GM12878 (cell line): ENCODE measurements around the gene EFTUD2. TPM values are rescaled to one million over a fixed set of nuclear protein-coding genes. Genes with fewer than 3 reads are reported as not detected.
"Not testable (repeated sequence)": the region's sequence is repeated elsewhere in the genome, so short reads cannot be mapped to it uniquely, and the experiment has no call there.

Experiments used
- ATAC-seq: fragments of 200-7000 bp; cut with Tn5 transposase; 3 replicates; pipeline ENCODE4 v1.9.1; 2020; ENCODE audit warnings: mild to moderate bottlenecking, moderate library complexity
- BruUV-seq: library from RNA; stranded (reverse); fragments of 400-500 nt; replicated peaks from 2 replicates; lab custom pipeline; 2021; lab: Mats Ljungman, UMichigan
- CTCF ChIA-PET: fragments of 300-600 bp; sonication (Branson Sonifier 250); formaldehyde crosslinking; extraction: SDS; loops from one replicate; lab custom pipeline; 2021; ENCODE audit warnings: inconsistent platforms; lab: Yijun Ruan, JAX
- POLR2A ChIA-PET: fragments of 350-600 bp; formaldehyde crosslinking; extraction: SDS; loops from one replicate; lab custom pipeline; 2021; ENCODE audit warnings: inconsistent platforms; lab: Charles Lee
- RAD21 ChIA-PET: fragments of 300-600 bp; sonication (Branson Sonifier 250); formaldehyde crosslinking; loops from one replicate; lab custom pipeline; 2023; ENCODE audit warnings: antibody characterized with exemption; ENCODE audit not compliant: unreplicated experiment; lab: Charles Lee
- SMC1A ChIA-PET: fragments of 300-600 bp; sonication (Branson Sonifier 250); formaldehyde crosslinking; loops from one replicate; lab custom pipeline; 2023; ENCODE audit not compliant: unreplicated experiment, uncharacterized antibody; lab: Charles Lee
- DNase-seq: peaks from one replicate; pipeline ENCODE4 v3.0.0-alpha.2; 2011; ENCODE audit warnings: low read depth, low spot score
- FAIRE-seq: peaks from 3 replicates; lab custom pipeline; 2011; peaks lifted over from hg19 to GRCh38; lab: Jason Lieb, UNC
- H2AFZ ChIP-seq: 2 replicates; pipeline ENCODE4 v1.6.0; 2011; ENCODE audit warnings: low read depth, low read length, control low read depth; ENCODE audit not compliant: control insufficient read depth
- H3K27ac ChIP-seq: 2 replicates; pipeline ENCODE4 v1.5.1; 2011; ENCODE audit warnings: control low read depth; ENCODE audit not compliant: control insufficient read depth, insufficient read depth
- H3K27me3 ChIP-seq, 2 experiments: replicated peaks in 1 of 2; 2 replicates each; pipeline versions ENCODE4 v1.6.0 to v1.6.1; 2011; ENCODE audit warnings: low read length in 1 of 2; ENCODE audit not compliant: control insufficient read depth in 2 of 2, insufficient read depth in 2 of 2
- H3K36me3 ChIP-seq, 2 experiments: 2 replicates each; pipeline ENCODE4 v1.5.1; 2011; ENCODE audit warnings: low read length in 1 of 2; ENCODE audit not compliant: control insufficient read depth in 2 of 2, insufficient read depth in 2 of 2
- H3K4me1 ChIP-seq: 2 replicates; pipeline ENCODE4 v1.6.1; 2011; ENCODE audit warnings: mild to moderate bottlenecking, low read length, moderate library complexity, mixed read lengths; ENCODE audit not compliant: control insufficient read depth, insufficient read depth
- H3K4me2 ChIP-seq: 2 replicates; pipeline ENCODE4 v1.6.0; 2011; ENCODE audit warnings: control low read depth; ENCODE audit not compliant: control insufficient read depth, insufficient read depth
- H3K4me3 ChIP-seq: fragments of 200-600 bp; sonication (generic); 2 replicates; pipeline ENCODE4 v1.5.1; 2016
- H3K79me2 ChIP-seq: 2 replicates; pipeline ENCODE4 v1.6.0; 2011; ENCODE audit warnings: low read length; ENCODE audit not compliant: control insufficient read depth, insufficient read depth
- H3K9ac ChIP-seq: 2 replicates; pipeline ENCODE4 v1.8.0; 2011; ENCODE audit warnings: low read length, control low read depth, mixed read lengths; ENCODE audit not compliant: control insufficient read depth, insufficient read depth
- H3K9me3 ChIP-seq: replicated peaks from 3 replicates; pipeline ENCODE4 v1.5.1; 2011; ENCODE audit warnings: mild to moderate bottlenecking, low read length; ENCODE audit not compliant: control insufficient read depth, insufficient read depth
- H4K20me1 ChIP-seq: 2 replicates; pipeline ENCODE4 v1.6.0; 2011; ENCODE audit not compliant: control insufficient read depth, insufficient read depth
- CBX5 ChIP-seq: sonication (generic); IDR thresholded peaks from 2 replicates; pipeline ENCODE4 v1.6.1; 2016; ENCODE audit warnings: low read depth, moderate library complexity, mild to moderate bottlenecking, inconsistent platforms
- EED ChIP-seq: sonication (generic); IDR thresholded peaks from 2 replicates; pipeline ENCODE4 v1.6.1; 2016; ENCODE audit warnings: antibody characterized with exemption, low read depth
- MEF2B ChIP-seq: fragments of 450-650 bp; IDR thresholded peaks from 2 replicates; pipeline ENCODE4 v1.6.1; 2018; ENCODE audit warnings: mild to moderate bottlenecking, moderate library complexity; ENCODE audit not compliant: partially characterized antibody, poor library complexity, severe bottlenecking
- MYC ChIP-seq: IDR thresholded peaks from 2 replicates; pipeline ENCODE4 v1.6.1; 2011; ENCODE audit warnings: mild to moderate bottlenecking, low read length, moderate library complexity, inconsistent platforms; ENCODE audit not compliant: insufficient read depth, insufficient replicate concordance, insufficient read length, severe bottlenecking
- NR2C1 ChIP-seq: fragments of 450-650 bp; IDR thresholded peaks from 2 replicates; pipeline ENCODE4 v1.6.1; 2017; ENCODE audit warnings: antibody characterized with exemption, mild to moderate bottlenecking, moderate library complexity
- TAF1 ChIP-seq: IDR thresholded peaks from 2 replicates; pipeline ENCODE4 v1.6.1; 2011; ENCODE audit warnings: mild to moderate bottlenecking, low read depth, low read length, borderline replicate concordance
- WGBS: methylation state at CpG from one replicate; pipeline ENCODE4 v1.1.6; 2016; ENCODE audit warnings: low lambda C conversion rate; ENCODE audit not compliant: insufficient replicate concordance, insufficient coverage; ENCODE audit errors: missing lambda C conversion rate; 5-methylcytosine and 5-hydroxymethylcytosine counted together
- in situ Hi-C: fragments of 300-500 bp; cut with MboI; formaldehyde crosslinking; loops from 9 replicates; pipeline ENCODE4 v1.14.3; 2018; ENCODE audit warnings: mixed read lengths
- intact Hi-C: fragments of 100-400 bp; cut with micrococcal nuclease; formaldehyde crosslinking; loops from one replicate; pipeline ENCODE4 v1.14.2; 2022; ENCODE audit not compliant: unreplicated experiment
- polyA plus RNA-seq, 11 experiments: library from polyadenylated mRNA; depleted of rRNA in 4 of 11; unstranded in 6 of 11; stranded (reverse) in 5 of 11; fragments of >200 nt; fragmentation: Nextera tagmentation in 4 of 11; fragmentation: Illumina TruSeq in 1 of 11; extraction: Ambion mirVana in 4 of 11; extraction: Trizol in 1 of 11; gene quantifications; 1 replicate in 1 of 11; 2 replicates in 10 of 11; pipeline versions ENCODE4 v1.2.1 to v1.2.3, GENCODE V29; 2011 to 2016; ENCODE audit warnings: inconsistent platforms in 2 of 11, missing spikeins in 2 of 11, low read depth in 1 of 11
- total RNA-seq, 4 experiments: library from RNA; depleted of rRNA in 3 of 4; stranded (reverse); fragments of >200 nt in 3 of 4; fragmentation: Illumina TruSeq in 1 of 4; extraction: Trizol in 1 of 4; gene quantifications; 2 replicates each; pipeline versions ENCODE4 v1.2.1 to v1.2.3, GENCODE V29; 2013 to 2021

EFTUD2 gene
- total and polyA plus RNA-seq, 10 of the 15 experiments (the other 5 are each of a cell fraction or from before 2014, with no cell fraction given), result 33.0 to 198 (median 126) TPM

- H3K79me2 ChIP-seq, FAIRE-seq, H3K4me1 ChIP-seq, H3K4me2 ChIP-seq, intact Hi-C loops, H3K9ac ChIP-seq, H4K20me1 ChIP-seq, ATAC-seq, H3K27ac ChIP-seq, H3K36me3 ChIP-seq, DNase-seq, RAD21 ChIA-PET, in situ Hi-C loops, BruUV-seq, SMC1A ChIA-PET, H3K9me3 ChIP-seq, H2AFZ ChIP-seq, POLR2A ChIA-PET, H3K27me3 ChIP-seq, H3K4me3 ChIP-seq: not testable (repeated sequence)
- CTCF ChIA-PET, result interaction anchor here (0.8 to 1.2 kb wide), 2 partner anchors 28 to 55 kb away, joined by 4 read pairs; no protein-coding TSS in a partner anchor
- 63% methylated on average over 9 of the region's 9 CpGs for WGBS
These were observed 90.4 kb downstream of the EFTUD2 start for GRCh38 chr17:44808656-44809388.

- Histone ChIP-seq H3K4me1 (no peaks in the 10 kb centered on the region), H2AFZ (no peak overlapping the region), H3K4me3 (no peak overlapping the region), H3K9ac (no peak overlapping the region), H3K79me2 (no peaks in the 10 kb centered on the region), H3K27ac (no peak overlapping the region), H3K36me3 (no peaks in the 10 kb centered on the region), H3K27me3 (no peaks in the 10 kb centered on the region), H4K20me1 (no peaks in the 10 kb centered on the region), H3K9me3 (no peaks in the 10 kb centered on the region), H3K4me2 (no peak overlapping the region)
- SMC1A ChIA-PET, result no interaction called here
- in situ Hi-C loops, result no loop called here
- RAD21 ChIA-PET, result no interaction called here
- FAIRE-seq (no peak), ATAC-seq (no peak), DNase-seq (no peak)
- no peak for TF ChIP-seq MYC
- TF ChIP-seq NR2C1, result no peak
- no peak for TF ChIP-seq CBX5
- TF ChIP-seq EED, result no peak
- no peak for TF ChIP-seq MEF2B
- no peak for TF ChIP-seq TAF1
- POLR2A ChIA-PET, result interaction anchor here (1.0 kb wide), 1 partner anchor 24 kb away, joined by 3 read pairs; no protein-coding TSS in a partner anchor
- BruUV-seq, result no TSS peak
- 86% methylated on average over 4 of the region's 4 CpGs for WGBS
- CTCF ChIA-PET, result interaction anchor here (0.8 kb wide), 1 partner anchor 56 kb away, joined by 4 read pairs; no protein-coding TSS in a partner anchor
- intact Hi-C loops, result no loop called here
These were observed 91.1 kb downstream of the EFTUD2 start for GRCh38 chr17:44808156-44808555.
